ENCODE measurements around the gene CNNM1.

CNNM1 gene

DNA sequence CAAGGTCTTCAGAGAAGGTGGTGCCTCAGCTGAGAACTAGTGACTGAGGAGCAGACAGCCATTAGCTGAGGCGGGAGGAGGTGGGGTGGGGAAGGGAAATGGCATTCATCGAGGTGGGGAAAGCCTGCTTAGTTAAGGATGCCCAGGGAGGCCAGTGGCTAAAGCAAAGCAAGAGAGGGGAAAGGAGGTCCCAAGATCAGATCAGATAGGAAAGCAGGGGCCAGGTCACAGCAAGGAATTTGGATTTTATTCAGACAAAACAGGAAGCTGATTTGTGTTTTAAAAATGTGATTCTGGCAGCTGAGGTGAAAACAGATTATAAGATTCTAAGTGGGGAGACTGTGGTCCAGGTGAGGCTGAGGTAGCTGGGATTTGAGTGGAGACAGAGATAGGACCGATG is 45.8 kb downstream of the CNNM1 start:
- no peak for DNase-seq

DNA sequence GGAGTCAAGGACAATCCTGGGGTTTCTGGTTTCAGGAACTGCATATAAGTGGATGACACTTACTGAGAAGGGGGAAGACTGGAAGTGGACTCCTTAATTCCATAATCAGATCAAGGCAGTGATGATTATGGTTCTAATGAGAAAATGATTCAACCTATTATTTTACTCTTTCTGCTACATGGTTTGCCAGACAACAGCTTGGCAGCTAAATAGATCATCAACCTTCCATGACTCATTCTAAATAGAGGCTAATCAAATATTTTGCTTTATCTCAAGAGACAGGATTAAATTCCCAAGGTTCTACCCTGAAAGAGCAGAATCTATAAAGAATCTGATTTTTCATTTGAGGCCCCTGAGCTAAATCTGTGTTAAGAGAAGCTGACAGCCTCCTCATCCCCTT is 46.3 kb downstream of the CNNM1 start:
- no peak for DNase-seq

- no peak for DNase-seq
These were observed 53.0 kb downstream of the CNNM1 start for GRCh38 chr10:99382176-99382575.

GRCh38 chr10:99387071-99387470 is 57.9 kb downstream of the CNNM1 start:
- no peak for DNase-seq

DNA sequence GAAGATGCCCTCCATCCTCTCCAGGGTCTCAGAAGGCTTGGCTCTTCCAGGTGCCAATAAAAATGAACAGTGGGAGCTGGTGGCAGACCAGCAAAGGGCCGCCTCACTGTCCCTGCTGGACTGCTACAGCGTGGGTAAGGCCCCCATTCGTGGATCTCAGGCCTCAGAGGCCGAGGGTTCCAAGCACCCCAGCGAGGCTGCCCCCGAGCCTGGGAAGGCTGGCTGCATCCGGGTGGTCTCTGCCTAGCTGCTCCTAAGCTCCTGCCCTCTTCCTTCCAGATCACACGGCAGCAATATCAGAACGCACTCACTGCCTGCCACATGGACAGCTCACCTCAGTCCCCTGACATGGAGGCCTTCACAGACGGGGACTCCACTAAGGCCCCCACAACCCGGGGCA is 58.4 kb downstream of the CNNM1 start:
- DNase-seq = no peak

- DNase-seq = no peak
These were observed 60.7 kb downstream of the CNNM1 start for GRCh38 chr10:99389729-99390480.

GRCh38 chr10:99391346-99391745 is 62.2 kb downstream of the CNNM1 start:
- DNase-seq = no peak

GRCh38 chr10:99393036-99393435 is 63.9 kb downstream of the CNNM1 start:
- DNase-seq = no peak

GRCh38 chr10:99393683-99394082 is 64.5 kb downstream of the CNNM1 start:
- DNase-seq = no peak

GRCh38 chr10:99394256-99394655 is 65.1 kb downstream of the CNNM1 start:
- no peak for DNase-seq

GRCh38 chr10:99394761-99395386 is 65.7 kb downstream of the CNNM1 start:
- no peak for DNase-seq

DNA sequence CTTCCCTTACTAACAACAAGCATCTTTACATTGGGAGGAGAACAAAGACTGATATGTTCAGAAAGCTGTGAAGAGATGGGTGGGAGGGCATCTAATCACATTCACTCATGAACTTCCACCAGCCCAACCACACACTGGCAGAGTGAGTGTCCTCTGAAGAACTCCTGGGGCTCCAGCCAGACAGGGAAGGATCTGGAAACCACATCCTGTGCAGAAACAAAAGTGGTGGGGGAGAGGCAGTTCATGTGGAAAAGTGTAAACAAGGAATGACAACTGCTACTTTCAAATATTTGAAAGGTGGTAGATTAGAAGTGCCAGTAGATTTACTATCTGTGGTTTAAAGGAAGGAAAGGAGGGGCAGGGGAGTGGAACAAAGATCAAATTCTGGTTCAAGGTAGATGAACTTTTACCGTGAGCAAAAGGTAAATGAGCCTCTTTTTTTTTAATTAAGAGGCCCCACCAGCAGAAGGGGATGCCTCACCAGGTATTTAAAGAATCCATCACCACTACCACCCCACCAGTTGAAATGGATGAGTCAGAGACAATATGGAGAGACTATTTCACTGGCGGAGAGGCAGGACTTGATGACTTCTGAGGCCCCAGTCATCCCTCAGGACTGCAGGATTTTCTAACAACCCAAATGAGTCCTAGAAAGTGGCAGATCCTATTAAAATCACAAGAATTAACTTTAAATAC is 66.7 kb downstream of the CNNM1 start:
- no peak for DNase-seq

GRCh38 chr10:99396471-99396870 is 67.3 kb downstream of the CNNM1 start:
- DNase-seq = no peak

GRCh38 chr10:99399664-99400063 is 70.5 kb downstream of the CNNM1 start:
- no peak for DNase-seq

- no peak for DNase-seq
These were observed 74.5 kb downstream of the CNNM1 start for GRCh38 chr10:99403674-99404073.

DNA sequence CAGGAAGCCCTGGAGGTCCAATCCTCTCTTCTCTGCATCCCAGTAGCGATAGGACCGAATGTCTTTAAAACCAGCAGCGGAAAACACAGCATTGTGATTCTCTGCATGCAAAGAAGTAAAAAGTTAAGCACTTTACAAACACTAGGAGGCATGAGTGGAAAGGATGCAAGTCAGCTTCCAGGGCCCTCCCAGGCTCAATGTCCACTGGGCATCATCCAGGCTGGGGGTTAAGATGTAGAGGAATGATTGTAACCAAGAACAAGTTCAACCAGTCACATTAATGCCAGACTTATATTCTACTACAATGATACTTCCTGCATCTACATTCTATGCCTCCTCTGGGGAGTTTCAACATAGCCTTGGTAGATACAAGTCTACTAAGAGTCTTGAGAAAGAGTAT is 77.0 kb downstream of the CNNM1 start:
- DNase-seq = no peak

GRCh38 chr10:99410146-99410545 is 81.0 kb downstream of the CNNM1 start:
- DNase-seq = no peak

DNA sequence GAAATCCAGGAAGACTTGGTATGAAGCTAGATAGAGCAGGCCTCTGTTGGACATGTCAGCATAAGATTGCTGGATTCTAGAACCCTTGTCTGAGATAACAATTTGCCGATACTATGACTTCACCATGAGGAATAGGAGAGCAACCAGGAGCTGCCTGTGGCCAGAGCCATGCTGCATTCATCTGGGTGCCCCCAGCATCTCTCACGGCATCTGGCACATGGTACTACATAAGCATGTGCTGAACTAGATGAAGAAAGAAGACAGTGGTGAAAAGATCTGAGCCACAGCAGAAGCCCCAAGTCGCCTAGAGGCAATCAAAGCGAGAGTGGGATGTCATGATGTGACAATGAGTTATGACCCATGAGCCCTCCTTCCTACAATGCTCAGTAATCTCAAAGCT is 81.7 kb downstream of the CNNM1 start:
- no peak for DNase-seq

DNA sequence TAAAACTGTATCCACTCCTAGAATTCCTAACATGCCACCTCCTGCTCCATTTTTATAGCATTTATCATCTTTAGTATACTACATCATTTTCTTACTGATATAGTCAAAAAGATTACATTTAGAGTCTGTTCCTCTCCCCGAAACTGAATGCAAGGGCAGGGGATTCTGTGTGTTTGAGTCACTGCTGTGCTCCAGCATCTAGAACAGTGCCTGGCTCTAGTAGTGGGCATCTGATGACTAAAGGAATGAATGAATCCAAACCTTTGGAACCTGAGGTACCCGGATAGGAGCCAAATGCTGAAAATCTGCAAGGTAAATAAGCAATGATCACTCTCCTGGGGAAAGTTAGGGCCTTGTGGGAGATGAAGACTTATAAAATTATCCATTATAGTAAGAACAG is 82.4 kb downstream of the CNNM1 start:
- DNase-seq = no peak

DNA sequence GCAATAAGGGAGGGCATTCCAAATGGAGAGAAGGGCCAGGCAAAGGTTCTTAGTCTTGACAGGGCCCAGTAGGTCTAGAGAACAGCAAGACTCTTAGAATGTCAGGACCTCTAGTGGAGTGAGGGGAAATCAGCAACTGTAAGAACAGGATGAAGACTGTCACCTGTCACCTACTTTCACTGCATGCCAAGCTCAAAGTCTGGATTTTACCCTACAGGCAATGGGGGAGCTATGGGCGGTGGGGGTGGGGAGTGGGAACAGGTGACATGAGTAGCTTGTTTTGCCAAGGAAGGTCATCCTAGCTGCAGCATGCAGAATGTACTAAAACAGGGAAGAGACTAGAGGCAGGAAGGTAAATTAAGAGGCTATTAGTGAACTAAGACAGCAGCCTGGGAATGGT is 82.9 kb downstream of the CNNM1 start:
- DNase-seq = no peak

DNA sequence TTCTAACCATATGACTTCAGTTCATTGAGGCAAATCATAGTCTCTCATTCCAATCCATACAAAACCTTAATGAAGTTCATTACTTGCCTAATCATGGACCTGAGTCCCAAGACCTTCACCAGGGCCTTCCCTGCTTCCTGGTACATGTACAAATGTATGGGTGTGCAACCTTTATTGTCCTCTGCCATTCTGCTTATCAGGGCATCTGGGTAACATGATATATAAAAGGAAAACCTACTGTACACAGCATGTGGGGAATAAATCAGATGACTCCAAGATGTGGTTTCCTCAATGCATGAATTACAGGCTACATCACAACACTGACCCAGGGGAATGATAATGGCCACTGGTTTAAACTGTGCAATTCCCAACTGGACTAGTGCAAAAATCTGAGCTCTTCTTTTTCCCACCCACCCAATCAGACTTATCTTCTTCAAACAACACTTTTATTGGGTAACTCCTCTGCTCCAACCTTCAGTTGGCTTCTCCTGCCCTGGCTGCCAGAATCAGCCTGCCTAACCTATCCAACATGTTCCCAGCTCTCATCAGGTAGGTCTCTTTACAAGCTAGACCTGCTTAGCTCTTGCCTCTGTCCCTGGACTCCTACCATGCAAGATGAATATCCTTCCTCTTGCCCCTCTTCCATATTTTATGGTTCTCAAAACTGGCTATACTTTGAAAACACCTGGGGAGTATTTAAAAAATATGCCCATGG is 89.9 kb downstream of the CNNM1 start:
- DNase-seq = no peak

- DNase-seq = no peak
These were observed 90.5 kb downstream of the CNNM1 start for GRCh38 chr10:99419688-99420087.

GRCh38 chr10:99421233-99421739 is 92.1 kb downstream of the CNNM1 start:
- DNase-seq = no peak
